Breast epithelium (tissue), 4 donors: Measurements from ENCODE around the gene DRD4. TPM values are rescaled to one million over a fixed set of nuclear protein-coding genes. Genes with fewer than 3 reads are reported as not detected.

Experiments
- DNase-seq, 2 donors: peaks; one replicate each; pipeline ENCODE4 v3.0.0-alpha.2; 2019; ENCODE audit warnings: low spot score in 2 of 2
- H3K27ac ChIP-seq, 2 donors: fragments of 200-600 bp; sonication (generic) in 1 of 2; one replicate each; pipeline ENCODE4 v1.5.1; 2016 to 2019; ENCODE audit warnings: mild to moderate bottlenecking in 1 of 2
- H3K27me3 ChIP-seq, 2 donors: fragments of 200-600 bp; sonication (generic) in 1 of 2; one replicate each; pipeline versions ENCODE4 v1.5.1 to v1.6.0; 2017 to 2019; ENCODE audit warnings: control low read depth in 1 of 2, mild to moderate bottlenecking in 1 of 2
- H3K36me3 ChIP-seq: fragments of 200-600 bp; one replicate; pipeline ENCODE4 v1.5.1; 2019
- H3K4me1 ChIP-seq, 2 donors: fragments of 200-600 bp; sonication (generic); one replicate each; pipeline ENCODE4 v1.5.1; 2016 to 2019; ENCODE audit warnings: control low read depth in 1 of 2
- H3K4me3 ChIP-seq, 3 donors: fragments of 200-600 bp; sonication (generic); 1 replicate in 2 of 3; 2 replicates in 1 of 3; pipeline ENCODE4 v1.5.1; 2016 to 2019; ENCODE audit warnings: mild to moderate bottlenecking in 3 of 3, moderate library complexity in 2 of 3
- H3K9me3 ChIP-seq, 2 donors: fragments of 200-600 bp; sonication (generic) in 1 of 2; one replicate each; pipeline ENCODE4 v1.5.1; 2016 to 2019; ENCODE audit warnings: control low read depth in 1 of 2
- CTCF ChIP-seq, 3 donors: fragments of 450-650 bp; IDR thresholded peaks; one replicate each; pipeline ENCODE4 v1.5.1; 2016 to 2017; ENCODE audit warnings: antibody characterized with exemption in 3 of 3, mild to moderate bottlenecking in 3 of 3, moderate library complexity in 3 of 3
- POLR2A ChIP-seq: fragments of 450-650 bp; IDR thresholded peaks from one replicate; pipeline ENCODE4 v1.6.1; 2016; ENCODE audit warnings: antibody characterized with exemption, mild to moderate bottlenecking, moderate library complexity
- POLR2AphosphoS5 ChIP-seq, 3 donors: sonication (generic); formaldehyde crosslinking; IDR thresholded peaks; one replicate each; pipeline ENCODE4 v1.6.1; 2017; ENCODE audit warnings: antibody characterized with exemption in 3 of 3
- intact Hi-C: fragments of 100-400 bp; cut with DNase I; formaldehyde crosslinking; loops from one replicate; pipeline ENCODE4 v1.15.1; 2023; ENCODE audit warnings: low total_unique reads
- total RNA-seq, 3 donors: library from RNA; depleted of rRNA; stranded (reverse); fragments of >200 nt; gene quantifications; one replicate each; pipeline ENCODE4 v1.1.0, GENCODE V29; 2016

Gene DRD4
- total RNA-seq, 3 donors from 2014 or later: 0.29 TPM; not detected in 2

- no peaks in the 10 kb centered on the region for H3K9me3 ChIP-seq
- no peak for TF ChIP-seq POLR2AphosphoS5 (IDR thresholded peaks at IDR 0.05)
- no peak for TF ChIP-seq POLR2A
- no peak for TF ChIP-seq CTCF (IDR thresholded peaks at IDR 0.05)
- no peak overlapping the region for H3K27ac ChIP-seq
- no peaks in the 10 kb centered on the region for H3K4me1 ChIP-seq
- H3K36me3 ChIP-seq: peaks cover 4% of the 10 kb centered on the region
- intact Hi-C loops: no loop called here
- no peak for DNase-seq
- H3K4me3 ChIP-seq: no peak overlapping the region
- H3K27me3 ChIP-seq: no peaks in the 10 kb centered on the region
These were observed 44.6 kb upstream of the DRD4 start for GRCh38 chr11:592501-592900.

- Histone ChIP-seq H3K36me3 (peaks cover 4% of the 10 kb centered on the region), H3K4me3 (no peak overlapping the region), H3K4me1 (no peaks in the 10 kb centered on the region), H3K9me3 (no peaks in the 10 kb centered on the region), H3K27me3 (no peaks in the 10 kb centered on the region), H3K27ac (no peak overlapping the region)
- intact Hi-C loops: no loop called here
- no peak for DNase-seq
- TF ChIP-seq POLR2A: no peak
- no peak for TF ChIP-seq POLR2AphosphoS5 (IDR thresholded peaks at IDR 0.05)
- TF ChIP-seq CTCF (IDR thresholded peaks at IDR 0.05): no peak
These were observed 44.2 kb upstream of the DRD4 start for GRCh38 chr11:592918-593317.

- H3K4me1 ChIP-seq: no peaks in the 10 kb centered on the region
- no peak for TF ChIP-seq POLR2AphosphoS5 (IDR thresholded peaks at IDR 0.05)
- no peak for TF ChIP-seq POLR2A
- no peak for TF ChIP-seq CTCF (IDR thresholded peaks at IDR 0.05)
- H3K27ac ChIP-seq: no peak overlapping the region
- H3K4me3 ChIP-seq: no peak overlapping the region
- no peaks in the 10 kb centered on the region for H3K9me3 ChIP-seq
- H3K27me3 ChIP-seq: no peaks in the 10 kb centered on the region
- intact Hi-C loops: no loop called here
- DNase-seq: no peak
- H3K36me3 ChIP-seq: peaks cover 4% of the 10 kb centered on the region
These were observed 43.7 kb upstream of the DRD4 start for GRCh38 chr11:593347-593746.

GRCh38 chr11:595400-595799, 41.7 kb upstream of the DRD4 start:
- Histone ChIP-seq H3K4me3 (no peak overlapping the region), H3K36me3 (peaks cover 4% of the 10 kb centered on the region), H3K27ac (no peak overlapping the region), H3K9me3 (no peaks in the 10 kb centered on the region), H3K4me1 (no peaks in the 10 kb centered on the region), H3K27me3 (no peaks in the 10 kb centered on the region)
- no peak for DNase-seq
- intact Hi-C loops: no loop called here
- TF ChIP-seq CTCF (IDR thresholded peaks at IDR 0.05) (no peak), POLR2A (no peak), POLR2AphosphoS5 (IDR thresholded peaks at IDR 0.05) (no peak)

GRCh38 chr11:596374-596773, 40.7 kb upstream of the DRD4 start:
- H3K27ac ChIP-seq: no peak overlapping the region
- no peak for DNase-seq
- peaks cover 4% of the 10 kb centered on the region for H3K36me3 ChIP-seq
- no peaks in the 10 kb centered on the region for H3K9me3 ChIP-seq
- no peak overlapping the region for H3K4me3 ChIP-seq
- no peaks in the 10 kb centered on the region for H3K27me3 ChIP-seq
- no peaks in the 10 kb centered on the region for H3K4me1 ChIP-seq
- TF ChIP-seq POLR2A (no peak), POLR2AphosphoS5 (IDR thresholded peaks at IDR 0.05) (no peak), CTCF (IDR thresholded peaks at IDR 0.05) (no peak)
- intact Hi-C loops: no loop called here
